ENCODE measurements around the gene CBARP. TPM values are rescaled to one million over a fixed set of nuclear protein-coding genes. Genes with fewer than 3 reads are reported as not detected.

Gene CBARP
- total and polyA plus RNA-seq, 2 of the 13 experiments (the other 11 are each of a cell fraction or from before 2014, with no cell fraction given), result 1.2 to 1.4 TPM

GRCh38 chr19:1211494-1212234, 26.1 kb downstream of the CBARP start:
- Histone ChIP-seq H3K79me2 (ENCODE audit: insufficient read depth, low read length) (peaks cover 90% of the 10 kb centered on the region), H4K20me1 (ENCODE audit: insufficient read depth, low read length) (peaks cover 53% of the 10 kb centered on the region), H3K9ac (ENCODE audit: insufficient read depth, low read depth, low read length) (0 out of 2 replicates have a peak overlapping the region, but pooled peaks have one; percentile 22), H2AFZ (ENCODE audit: low read length) (no peak overlapping the region), H3K27me3 (ENCODE audit: control insufficient read depth in 1 of 2, insufficient read depth in 2 of 2, low read length in 2 of 2) (no peaks in the 10 kb centered on the region; a peak in 1 of 5 replicates), H3K4me3 (replicated peaks in 1 of 3; ENCODE audit: insufficient read depth in 1 of 3, low read depth in 2 of 3, low read length in 3 of 3) (no peak overlapping the region; a peak in 1 of 6 replicates), H3K4me2 (ENCODE audit: low read depth, low read length) (no peak overlapping the region), H3K4me1 (ENCODE audit: insufficient read depth, low read length) (peaks cover 45% of the 10 kb centered on the region), H3K36me3 (replicated peaks in 1 of 2; ENCODE audit: control insufficient read depth in 1 of 2, insufficient read depth in 2 of 2, low read length in 2 of 2) (peaks cover 13 to 25% of the 10 kb centered on the region in 2 experiments; a peak in 4 of 5 replicates), H3K9me3 (ENCODE audit: low read length) (no peaks in the 10 kb centered on the region), H3K27ac (ENCODE audit: extremely low read length, insufficient read depth, low read length) (no peak overlapping the region)
- ATAC-seq, result no peak
- no peak for FAIRE-seq
- CTCF ChIA-PET (ENCODE audit: low intra/inter-chr PET ratio, low total read pairs), result no interaction called here
- in situ Hi-C loops (cut with HindIII; ENCODE audit: extremely low pct_ligation_motif_present, low pct_unique_long_range_greater_than_20kb) (no loop called here), intact Hi-C loops (cut with micrococcal nuclease; ENCODE audit: unreplicated experiment) (no loop called here)
- no TSS peak for BruUV-seq (replicated peaks)
- no peak for DNase-seq (ENCODE audit: low spot score)
- POLR2A ChIA-PET, result interaction anchor here (0.7 kb wide), 2 partner anchors 26 to 35 kb away, joined by 4 to 5 read pairs; no protein-coding TSS in a partner anchor
- 93% methylated on average over 24 of the region's 33 CpGs for WGBS (ENCODE audit: low lambda C conversion rate)
- TF ChIP-seq POGZ (CRISPR knock-in tag; IDR thresholded peaks at IDR 0.05) (no peak), CEBPB (IDR thresholded peaks at IDR 0.05; ENCODE audit: borderline replicate concordance, low read depth, low read length) (no peak), ZBTB38 (CRISPR knock-in tag; IDR thresholded peaks at IDR 0.05) (peak; percentile 78), NAIF1 (CRISPR knock-in tag; IDR thresholded peaks at IDR 0.05; ENCODE audit: borderline replicate concordance) (no peak), IRX3 (CRISPR knock-in tag; IDR thresholded peaks at IDR 0.05; ENCODE audit: borderline replicate concordance, low read depth) (no peak), GABPB1 (CRISPR knock-in tag; IDR thresholded peaks at IDR 0.05) (peak; percentile 38; the same call in 1 of the 2 replicates), HOXA3 (CRISPR knock-in tag; IDR thresholded peaks at IDR 0.05) (peak; percentile 21; the same call in 1 of the 2 replicates), CSRNP2 (CRISPR knock-in tag; conservative IDR thresholded peaks at IDR 0.05; ENCODE audit: low read depth) (no peak), AGO2 (optimal IDR thresholded peaks at IDR 0.05; ENCODE audit: low read depth, low read length) (peak; percentile 69), SP2 (CRISPR knock-in tag; IDR thresholded peaks at IDR 0.05) (peak; percentile 35; the same call in 1 of the 2 replicates), ZBTB7B (CRISPR knock-in tag; IDR thresholded peaks at IDR 0.05) (no peak), GZF1 (CRISPR knock-in tag; IDR thresholded peaks at IDR 0.05) (no peak), ZNF660 (CRISPR knock-in tag; IDR thresholded peaks at IDR 0.05; ENCODE audit: borderline replicate concordance, low read depth) (no peak), ZNF292 (CRISPR knock-in tag; IDR thresholded peaks at IDR 0.05; ENCODE audit: borderline replicate concordance, low read depth) (no peak)
- TF ChIP-seq, protein P1, sequence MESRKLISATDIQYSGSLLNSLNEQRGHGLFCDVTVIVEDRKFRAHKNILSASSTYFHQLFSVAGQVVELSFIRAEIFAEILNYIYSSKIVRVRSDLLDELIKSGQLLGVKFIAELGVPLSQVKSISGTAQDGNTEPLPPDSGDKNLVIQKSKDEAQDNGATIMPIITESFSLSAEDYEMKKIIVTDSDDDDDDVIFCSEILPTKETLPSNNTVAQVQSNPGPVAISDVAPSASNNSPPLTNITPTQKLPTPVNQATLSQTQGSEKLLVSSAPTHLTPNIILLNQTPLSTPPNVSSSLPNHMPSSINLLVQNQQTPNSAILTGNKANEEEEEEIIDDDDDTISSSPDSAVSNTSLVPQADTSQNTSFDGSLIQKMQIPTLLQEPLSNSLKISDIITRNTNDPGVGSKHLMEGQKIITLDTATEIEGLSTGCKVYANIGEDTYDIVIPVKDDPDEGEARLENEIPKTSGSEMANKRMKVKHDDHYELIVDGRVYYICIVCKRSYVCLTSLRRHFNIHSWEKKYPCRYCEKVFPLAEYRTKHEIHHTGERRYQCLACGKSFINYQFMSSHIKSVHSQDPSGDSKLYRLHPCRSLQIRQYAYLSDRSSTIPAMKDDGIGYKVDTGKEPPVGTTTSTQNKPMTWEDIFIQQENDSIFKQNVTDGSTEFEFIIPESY (CRISPR knock-in tag; IDR thresholded peaks at IDR 0.05), result peak; percentile 98
- TF ChIP-seq, protein P2, sequence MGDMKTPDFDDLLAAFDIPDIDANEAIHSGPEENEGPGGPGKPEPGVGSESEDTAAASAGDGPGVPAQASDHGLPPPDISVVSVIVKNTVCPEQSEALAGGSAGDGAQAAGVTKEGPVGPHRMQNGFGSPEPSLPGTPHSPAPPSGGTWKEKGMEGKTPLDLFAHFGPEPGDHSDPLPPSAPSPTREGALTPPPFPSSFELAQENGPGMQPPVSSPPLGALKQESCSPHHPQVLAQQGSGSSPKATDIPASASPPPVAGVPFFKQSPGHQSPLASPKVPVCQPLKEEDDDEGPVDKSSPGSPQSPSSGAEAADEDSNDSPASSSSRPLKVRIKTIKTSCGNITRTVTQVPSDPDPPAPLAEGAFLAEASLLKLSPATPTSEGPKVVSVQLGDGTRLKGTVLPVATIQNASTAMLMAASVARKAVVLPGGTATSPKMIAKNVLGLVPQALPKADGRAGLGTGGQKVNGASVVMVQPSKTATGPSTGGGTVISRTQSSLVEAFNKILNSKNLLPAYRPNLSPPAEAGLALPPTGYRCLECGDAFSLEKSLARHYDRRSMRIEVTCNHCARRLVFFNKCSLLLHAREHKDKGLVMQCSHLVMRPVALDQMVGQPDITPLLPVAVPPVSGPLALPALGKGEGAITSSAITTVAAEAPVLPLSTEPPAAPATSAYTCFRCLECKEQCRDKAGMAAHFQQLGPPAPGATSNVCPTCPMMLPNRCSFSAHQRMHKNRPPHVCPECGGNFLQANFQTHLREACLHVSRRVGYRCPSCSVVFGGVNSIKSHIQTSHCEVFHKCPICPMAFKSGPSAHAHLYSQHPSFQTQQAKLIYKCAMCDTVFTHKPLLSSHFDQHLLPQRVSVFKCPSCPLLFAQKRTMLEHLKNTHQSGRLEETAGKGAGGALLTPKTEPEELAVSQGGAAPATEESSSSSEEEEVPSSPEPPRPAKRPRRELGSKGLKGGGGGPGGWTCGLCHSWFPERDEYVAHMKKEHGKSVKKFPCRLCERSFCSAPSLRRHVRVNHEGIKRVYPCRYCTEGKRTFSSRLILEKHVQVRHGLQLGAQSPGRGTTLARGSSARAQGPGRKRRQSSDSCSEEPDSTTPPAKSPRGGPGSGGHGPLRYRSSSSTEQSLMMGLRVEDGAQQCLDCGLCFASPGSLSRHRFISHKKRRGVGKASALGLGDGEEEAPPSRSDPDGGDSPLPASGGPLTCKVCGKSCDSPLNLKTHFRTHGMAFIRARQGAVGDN (CRISPR knock-in tag; IDR thresholded peaks at IDR 0.05), result peak; percentile 25; the same call in 1 of the 2 replicates
